DLD1 (cell line): ENCODE measurements around the gene TAS2R30.
"Not testable (repeated sequence)": the region's sequence is repeated elsewhere in the genome, so short reads cannot be mapped to it uniquely, and the experiment has no call there.

Experiments used
- in situ Hi-C: cut with HindIII; loops from 2 replicates; pipeline ENCODE4 v1.10.0; 2017; ENCODE audit warnings: low sequenced_read_pairs

The TAS2R30 gene

GRCh38 chr12:11130382-11130781, 4.1 kb downstream of the TAS2R30 start:
- in situ Hi-C loops, result no loop called here

GRCh38 chr12:11114130-11114529, 20.3 kb downstream of the TAS2R30 start:
- in situ Hi-C loops, result not testable (repeated sequence)

GRCh38 chr12:11111213-11111612, 23.2 kb downstream of the TAS2R30 start:
- in situ Hi-C loops, result not testable (repeated sequence)

DNA sequence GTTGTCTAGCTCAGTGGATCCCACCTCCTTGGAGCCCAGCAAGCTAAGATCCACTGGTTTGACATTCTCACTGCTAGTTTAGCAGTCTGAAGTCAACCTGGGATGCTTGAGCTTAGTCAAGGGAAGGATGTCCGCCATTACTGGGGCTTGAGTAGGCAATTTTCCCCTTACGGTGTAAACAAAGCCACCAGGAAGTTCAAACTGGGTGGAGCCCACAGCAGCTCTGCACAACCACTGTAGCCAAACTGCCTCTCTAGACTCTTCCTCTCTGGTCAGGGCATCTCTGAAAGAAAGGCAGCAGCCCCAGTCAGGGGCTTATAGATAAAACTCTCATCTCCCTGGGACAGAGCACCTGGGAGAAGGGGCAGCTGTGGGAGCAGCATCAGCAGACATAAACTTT, 25.6 kb downstream of the TAS2R30 start:
- in situ Hi-C loops, result no loop called here

GRCh38 chr12:11107719-11108118, 26.7 kb downstream of the TAS2R30 start:
- in situ Hi-C loops, result no loop called here

GRCh38 chr12:11106288-11106687, 28.2 kb downstream of the TAS2R30 start:
- in situ Hi-C loops, result no loop called here

DNA sequence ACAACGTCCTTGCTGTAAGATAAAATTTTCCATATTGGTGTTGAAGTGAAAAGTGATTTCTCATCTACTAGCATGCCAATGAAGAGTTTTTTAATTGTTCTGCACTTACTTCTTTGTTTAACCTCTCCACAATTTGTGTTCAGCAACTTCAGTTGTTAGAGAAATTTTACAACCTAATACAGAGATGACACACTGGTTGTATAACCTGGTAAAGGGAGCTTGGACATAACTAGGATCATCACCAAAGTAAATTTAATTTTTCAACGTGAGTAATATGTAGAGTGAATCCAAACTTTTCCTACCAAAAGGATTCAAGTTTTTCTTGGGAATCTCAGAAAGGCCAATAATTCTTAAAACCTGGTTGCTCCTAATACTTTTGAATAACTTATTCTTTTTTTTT, 28.9 kb downstream of the TAS2R30 start:
- in situ Hi-C loops, result no loop called here

DNA sequence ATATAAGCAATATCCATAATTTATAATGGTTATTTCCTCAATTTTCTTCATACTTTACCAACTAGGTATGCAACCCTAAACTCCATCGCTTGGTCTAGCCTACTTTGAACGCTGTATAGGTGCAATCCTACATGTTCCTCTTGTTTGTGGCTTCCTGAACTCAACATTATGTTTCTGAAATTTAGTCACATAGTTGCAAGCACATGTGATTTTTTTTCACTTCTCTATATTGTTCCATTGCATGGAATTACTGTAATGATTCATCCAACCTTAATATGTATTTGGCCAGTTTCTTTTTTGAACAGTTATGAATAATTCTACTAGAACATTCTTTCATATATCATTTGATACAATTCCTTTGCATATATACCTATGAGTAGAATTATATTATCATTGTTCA, 39.5 kb downstream of the TAS2R30 start:
- in situ Hi-C loops, result not testable (repeated sequence)

DNA sequence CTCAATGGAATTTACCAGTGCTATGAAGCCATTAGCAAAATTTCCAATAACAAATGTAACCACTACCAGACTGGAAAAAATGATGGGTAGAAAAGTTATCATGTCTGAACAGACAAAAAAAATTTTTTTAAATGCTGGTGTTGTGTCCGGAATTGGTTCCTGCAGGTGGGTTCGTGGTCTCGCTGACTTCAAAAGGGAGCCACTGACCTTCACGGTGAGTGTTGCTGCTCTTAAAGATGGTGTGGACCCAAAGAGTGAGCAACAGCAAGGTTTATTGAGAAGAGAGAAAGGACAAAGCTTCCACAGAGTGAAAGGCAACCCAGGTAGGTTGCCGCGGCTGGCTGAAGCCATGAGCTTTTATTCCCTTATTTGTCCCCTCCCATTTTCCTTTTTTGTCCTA, 42.3 kb downstream of the TAS2R30 start, which contains the start of gene TAS2R43:
Gene TAS2R43, minus strand, starts transcription at position 186 of the 400 bp plus-strand sequence. Its CDS starts 84 bp downstream, at position 102.
- in situ Hi-C loops, result no loop called here

- in situ Hi-C loops, result no loop called here
These were observed 45.2 kb downstream of the TAS2R30 start for GRCh38 chr12:11089246-11089645.

DNA sequence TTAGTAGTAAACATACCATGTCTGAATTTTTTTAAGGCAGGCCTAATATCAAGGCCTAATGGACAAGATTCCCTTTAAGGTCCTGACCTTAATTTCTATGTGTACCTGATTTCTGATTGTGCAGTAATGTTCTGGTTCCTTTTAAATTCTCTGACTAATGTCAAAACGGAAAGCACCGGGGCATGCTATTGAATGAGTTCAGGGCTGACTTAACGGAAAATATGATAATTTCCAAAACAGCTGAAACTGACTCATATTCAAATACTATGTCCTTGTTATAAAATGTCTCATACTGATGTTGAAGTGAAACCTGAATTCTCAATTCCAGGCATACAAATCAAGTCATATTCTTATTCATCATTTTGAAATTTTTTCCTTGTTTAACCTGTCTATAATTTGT, 49.0 kb downstream of the TAS2R30 start:
- in situ Hi-C loops, result no loop called here
